Limb (tissue), 2 donors: Measurements from ENCODE around the gene SNRNP70.
"Not testable (repeated sequence)": the region's sequence is repeated elsewhere in the genome, so short reads cannot be mapped to it uniquely, and the experiment has no call there.

ENCODE experiments used
- DNase-seq, 2 donors: peaks; one replicate each; pipeline ENCODE4 v3.0.0-alpha.2; 2016; ENCODE audit errors: extremely low spot score in 2 of 2

The SNRNP70 gene

GRCh38 chr19:49085020-49085867 is at the start of gene SNRNP70:
SNRNP70 (plus strand) TSS chr19:49085451; CDS start chr19:49086415, 964 bp downstream.
- peak; percentile 100 for DNase-seq

GRCh38 chr19:49036815-49037214 is 48.4 kb upstream of the SNRNP70 start, which contains the start of gene CGB1:
CGB1 (minus strand) TSS chr19:49036895; CDS start chr19:49036711, 184 bp downstream.
- not testable (repeated sequence) for DNase-seq

- not testable (repeated sequence) for DNase-seq
Measured at GRCh38 chr19:49038111-49038510, 47.1 kb upstream of the SNRNP70 start.

- DNase-seq = not testable (repeated sequence)
Measured at GRCh38 chr19:49038557-49039276, 46.5 kb upstream of the SNRNP70 start.

- not testable (repeated sequence) for DNase-seq
Measured at GRCh38 chr19:49039736-49040135, 45.5 kb upstream of the SNRNP70 start.

GRCh38 chr19:49042177-49042576 is 43.1 kb upstream of the SNRNP70 start:
- DNase-seq = no peak

GRCh38 chr19:49042666-49043065 is 42.6 kb upstream of the SNRNP70 start:
- DNase-seq = not testable (repeated sequence)

GRCh38 chr19:49043548-49043947 is 41.7 kb upstream of the SNRNP70 start, which contains the start of gene CGB5:
CGB5 (plus strand) TSS chr19:49043848; CDS start chr19:49044210, 362 bp downstream.
- not testable (repeated sequence) for DNase-seq

GRCh38 chr19:49049011-49049410 is 36.2 kb upstream of the SNRNP70 start, which contains the start of gene CGB8:
CGB8 (minus strand) TSS chr19:49049111; CDS start chr19:49048739, 372 bp downstream.
- not testable (repeated sequence) for DNase-seq

GRCh38 chr19:49049834-49050233 is 35.4 kb upstream of the SNRNP70 start:
- not testable (repeated sequence) for DNase-seq

- not testable (repeated sequence) for DNase-seq
Measured at GRCh38 chr19:49050376-49051033, 34.7 kb upstream of the SNRNP70 start.

- peak in 1 of 2 donors; percentile 62 for DNase-seq
Measured at GRCh38 chr19:49056101-49056901, 28.9 kb upstream of the SNRNP70 start.

- not testable (repeated sequence) for DNase-seq
Measured at GRCh38 chr19:49056902-49057596, 28.2 kb upstream of the SNRNP70 start.

GRCh38 chr19:49057636-49058234 is 27.5 kb upstream of the SNRNP70 start, which contains the start of gene CGB7:
CGB7 (minus strand) TSS chr19:49057749; CDS start chr19:49055375, 2,374 bp downstream.
- DNase-seq = peak; percentile 26 to 61

- no peak for DNase-seq
Measured at GRCh38 chr19:49058562-49058961, 26.7 kb upstream of the SNRNP70 start.

- no peak for DNase-seq
Measured at GRCh38 chr19:49059053-49059452, 26.2 kb upstream of the SNRNP70 start.

- DNase-seq = no peak
Measured at GRCh38 chr19:49061000-49061399, 24.3 kb upstream of the SNRNP70 start.

- DNase-seq = no peak
Measured at GRCh38 chr19:49061445-49061844, 23.8 kb upstream of the SNRNP70 start.

GRCh38 chr19:49064029-49064629 is 21.1 kb upstream of the SNRNP70 start:
- no peak for DNase-seq
